GM23338 (cell line): ENCODE results near the gene TP53I3. TPM values are rescaled to one million over a fixed set of nuclear protein-coding genes. Genes with fewer than 3 reads are reported as not detected.

Experiments
- ATAC-seq: fragments of 200-7000 bp; cut with Tn5 transposase; 3 replicates; pipeline ENCODE4 v1.9.1; 2020
- DNase-seq: peaks from one replicate; pipeline ENCODE4 v3.0.0-alpha.2; 2015; ENCODE audit warnings: low spot score
- H2AFZ ChIP-seq: fragments of 200-600 bp; sonication (generic); 2 replicates; pipeline ENCODE4 v1.8.0; 2016; ENCODE audit warnings: antibody characterized with exemption, mild to moderate bottlenecking, moderate library complexity
- H3F3A ChIP-seq: fragments of 200-600 bp; sonication (generic); replicated peaks from 2 replicates; pipeline ENCODE4 v1.8.0; 2017; ENCODE audit warnings: antibody characterized with exemption, mixed run types, low read depth
- H3K27ac ChIP-seq: fragments of 200-600 bp; sonication (generic); 2 replicates; pipeline ENCODE4 v1.6.1; 2016; ENCODE audit warnings: low read depth
- H3K27me3 ChIP-seq: fragments of 200-600 bp; sonication (generic); 2 replicates; pipeline ENCODE4 v1.8.0; 2016; ENCODE audit warnings: mild to moderate bottlenecking, mixed run types, moderate library complexity; ENCODE audit not compliant: insufficient read depth
- H3K36me3 ChIP-seq: fragments of 200-600 bp; sonication (generic); 2 replicates; pipeline ENCODE4 v1.8.0; 2016; ENCODE audit warnings: mild to moderate bottlenecking; ENCODE audit not compliant: insufficient read depth
- H3K4me1 ChIP-seq: fragments of 200-600 bp; sonication (generic); 2 replicates; pipeline ENCODE4 v1.8.0; 2016; ENCODE audit warnings: mild to moderate bottlenecking, moderate library complexity; ENCODE audit not compliant: insufficient read depth
- H3K4me2 ChIP-seq: fragments of 200-600 bp; sonication (generic); 2 replicates; pipeline ENCODE4 v1.7.1; 2017; ENCODE audit warnings: mixed run types
- H3K4me3 ChIP-seq: fragments of 200-600 bp; sonication (generic); 2 replicates; pipeline ENCODE4 v1.6.1; 2016; ENCODE audit warnings: mixed run types
- H3K79me2 ChIP-seq: fragments of 200-600 bp; sonication (generic); replicated peaks from 2 replicates; pipeline ENCODE4 v1.8.0; 2017; ENCODE audit warnings: mild to moderate bottlenecking; ENCODE audit not compliant: insufficient read depth
- H3K9me2 ChIP-seq: fragments of 200-600 bp; sonication (generic); 2 replicates; pipeline ENCODE4 v1.8.0; 2017; ENCODE audit not compliant: insufficient read depth
- H4K20me1 ChIP-seq: fragments of 200-600 bp; sonication (generic); replicated peaks from 2 replicates; pipeline ENCODE4 v1.8.0; 2017; ENCODE audit warnings: mild to moderate bottlenecking; ENCODE audit not compliant: insufficient read depth
- H3K27ac Mint-ChIP-seq: 2 replicates; pipeline ENCODE4 v1.8.0; 2020; ENCODE audit warnings: inconsistent platforms, mild to moderate bottlenecking, moderate library complexity, mixed read lengths
- H3K27me3 Mint-ChIP-seq: 3 replicates; pipeline ENCODE4 v1.8.0; 2022; ENCODE audit warnings: low read depth, mild to moderate bottlenecking, moderate library complexity, mixed read lengths, inconsistent platforms; ENCODE audit not compliant: insufficient read depth, poor library complexity
- H3K36me3 Mint-ChIP-seq: 3 replicates; pipeline ENCODE4 v1.8.0; 2021; ENCODE audit warnings: low read depth, mild to moderate bottlenecking, inconsistent platforms, moderate library complexity, mixed read lengths
- H3K4me1 Mint-ChIP-seq: 3 replicates; pipeline ENCODE4 v1.8.0; 2020; ENCODE audit warnings: mild to moderate bottlenecking, inconsistent platforms, mixed read lengths
- H3K4me3 Mint-ChIP-seq: 3 replicates; pipeline ENCODE4 v1.8.0; 2021; ENCODE audit warnings: moderate library complexity, mild to moderate bottlenecking, inconsistent platforms, mixed read lengths
- H3K9me3 Mint-ChIP-seq: 3 replicates; pipeline ENCODE4 v1.8.0; 2020; ENCODE audit warnings: moderate library complexity, mild to moderate bottlenecking, inconsistent platforms, mixed read lengths
- CREB1 ChIP-seq: fragments of 250-450 bp; sonication (Bioruptor Pico); IDR thresholded peaks from 2 replicates; pipeline ENCODE4 v1.5.0; 2020; ENCODE audit warnings: low read depth, mild to moderate bottlenecking, moderate library complexity
- EZH2 ChIP-seq: fragments of 200-600 bp; sonication (generic); IDR thresholded peaks from one replicate; pipeline ENCODE4 v1.8.0; 2017; ENCODE audit warnings: antibody characterized with exemption, mild to moderate bottlenecking, low read depth; ENCODE audit not compliant: unreplicated experiment
- EZH2phosphoT487 ChIP-seq: fragments of 200-600 bp; sonication (generic); IDR thresholded peaks from one replicate; pipeline ENCODE4 v1.8.1; 2018; ENCODE audit warnings: antibody characterized with exemption; ENCODE audit not compliant: unreplicated experiment
- JUNB ChIP-seq: IDR thresholded peaks from one replicate; pipeline ENCODE4 v1.6.1; 2016; ENCODE audit warnings: antibody characterized with exemption; ENCODE audit not compliant: unreplicated experiment
- NANOG ChIP-seq: IDR thresholded peaks from 2 replicates; pipeline ENCODE4 v1.6.1; 2016; ENCODE audit warnings: antibody characterized with exemption, borderline replicate concordance
- POLR2AphosphoS5 ChIP-seq: IDR thresholded peaks from 2 replicates; pipeline ENCODE4 v1.6.1; 2016; ENCODE audit warnings: antibody characterized with exemption, low read depth
- STAT1 ChIP-seq: IDR thresholded peaks from one replicate; pipeline ENCODE4 v1.6.1; 2016; ENCODE audit warnings: antibody characterized with exemption; ENCODE audit not compliant: unreplicated experiment
- ZNF114 ChIP-seq: fragments of 250-450 bp; sonication (Bioruptor Pico); IDR thresholded peaks from 2 replicates; pipeline ENCODE4 v1.5.0; 2020; ENCODE audit warnings: mild to moderate bottlenecking, moderate library complexity
- ZNF331 ChIP-seq: fragments of 250-450 bp; sonication (Bioruptor Pico); IDR thresholded peaks from 2 replicates; pipeline ENCODE4 v1.5.0; 2020; ENCODE audit warnings: low read depth, mild to moderate bottlenecking, moderate library complexity
- polyA plus RNA-seq: library from polyadenylated mRNA; unstranded; fragments of >200 nt; fragmentation: Nextera tagmentation; extraction: Ambion mirVana; gene quantifications from 2 replicates; pipeline ENCODE4 v1.2.1, GENCODE V29; 2016
- total RNA-seq: library from RNA; depleted of rRNA; stranded (reverse); fragments of >200 nt; shearing (Covaris generic); gene quantifications from 2 replicates; pipeline ENCODE4 v1.2.3, GENCODE V29; 2014
- TF ChIP-seq, protein P1 (sequence below): IDR thresholded peaks from 2 replicates; pipeline ENCODE4 v1.6.1; 2016; ENCODE audit warnings: antibody characterized with exemption
- TF ChIP-seq, protein P2 (sequence below), 2 experiments: fragments of 200-600 bp in 1 of 2; sonication (generic) in 1 of 2; conservative IDR thresholded peaks; 2 replicates each; pipeline versions ENCODE4 v1.5.1 to v1.6.1; 2016 to 2017; ENCODE audit warnings: antibody characterized with exemption in 2 of 2, low read depth in 2 of 2, mild to moderate bottlenecking in 2 of 2, moderate library complexity in 1 of 2
- TF ChIP-seq, protein P3 (sequence below): fragments of 250-450 bp; sonication (Bioruptor Pico); IDR thresholded peaks from 2 replicates; pipeline ENCODE4 v1.5.0; 2020; ENCODE audit warnings: mild to moderate bottlenecking, moderate library complexity
- TF ChIP-seq, protein P4 (sequence below): IDR thresholded peaks from one replicate; pipeline ENCODE4 v1.6.1; 2018; ENCODE audit warnings: antibody characterized with exemption; ENCODE audit not compliant: unreplicated experiment

The TP53I3 gene
- total and polyA plus RNA-seq, 2 experiments from 2014 or later = 27.8 to 36.5 TPM

DNA sequence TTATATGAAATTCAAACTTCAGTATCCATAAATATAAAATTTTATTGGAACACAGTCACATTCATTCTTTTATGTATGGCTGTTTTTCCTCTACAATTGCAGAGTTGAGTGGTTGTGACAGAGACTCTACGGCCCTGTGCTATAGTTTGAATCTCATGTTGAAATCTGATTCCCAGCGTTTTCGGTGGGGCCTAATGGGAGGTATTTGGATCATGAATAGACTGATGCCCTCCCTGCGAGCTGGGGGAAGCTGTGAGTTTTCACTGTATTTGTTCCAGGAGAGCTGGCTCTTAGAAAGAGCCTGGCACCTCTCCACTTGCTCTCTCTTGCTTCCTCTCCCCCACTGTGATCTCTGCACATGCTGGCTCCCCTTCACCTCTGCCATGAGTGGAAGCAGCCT is 36.8 kb upstream of the TP53I3 start:
- Mint-ChIP-seq H3K36me3 (no peaks in the 10 kb centered on the region), H3K27me3 (peaks cover 2% of the 10 kb centered on the region), H3K27ac (no peak overlapping the region; the same call in 1 of the 2 replicates), H3K4me1 (peaks cover 23% of the 10 kb centered on the region), H3K9me3 (no peaks in the 10 kb centered on the region), H3K4me3 (peak overlapping the region; percentile 32; the same call in 2 of the 3 replicates)
- DNase-seq (peak; percentile 63), ATAC-seq (peak; percentile 27)
- Histone ChIP-seq H3K79me2 (no peaks in the 10 kb centered on the region), H3K4me1 (peaks cover 24% of the 10 kb centered on the region), H3K27me3 (peaks cover 11% of the 10 kb centered on the region), H3K27ac (peak overlapping the region; percentile 67), H3K36me3 (no peaks in the 10 kb centered on the region), H3K9me2 (no peaks in the 10 kb centered on the region), H3F3A (no peaks in the 10 kb centered on the region), H2AFZ (no peak overlapping the region), H3K4me2 (peak overlapping the region; percentile 11; the same call in 1 of the 2 replicates), H3K4me3 (no peak overlapping the region), H4K20me1 (no peaks in the 10 kb centered on the region)
- no peak for TF ChIP-seq ZNF114 (CRISPR knock-in tag)
- TF ChIP-seq, protein P1, sequence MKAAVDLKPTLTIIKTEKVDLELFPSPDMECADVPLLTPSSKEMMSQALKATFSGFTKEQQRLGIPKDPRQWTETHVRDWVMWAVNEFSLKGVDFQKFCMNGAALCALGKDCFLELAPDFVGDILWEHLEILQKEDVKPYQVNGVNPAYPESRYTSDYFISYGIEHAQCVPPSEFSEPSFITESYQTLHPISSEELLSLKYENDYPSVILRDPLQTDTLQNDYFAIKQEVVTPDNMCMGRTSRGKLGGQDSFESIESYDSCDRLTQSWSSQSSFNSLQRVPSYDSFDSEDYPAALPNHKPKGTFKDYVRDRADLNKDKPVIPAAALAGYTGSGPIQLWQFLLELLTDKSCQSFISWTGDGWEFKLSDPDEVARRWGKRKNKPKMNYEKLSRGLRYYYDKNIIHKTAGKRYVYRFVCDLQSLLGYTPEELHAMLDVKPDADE = no peak
- TF ChIP-seq STAT1 = no peak
- TF ChIP-seq, protein P2, sequence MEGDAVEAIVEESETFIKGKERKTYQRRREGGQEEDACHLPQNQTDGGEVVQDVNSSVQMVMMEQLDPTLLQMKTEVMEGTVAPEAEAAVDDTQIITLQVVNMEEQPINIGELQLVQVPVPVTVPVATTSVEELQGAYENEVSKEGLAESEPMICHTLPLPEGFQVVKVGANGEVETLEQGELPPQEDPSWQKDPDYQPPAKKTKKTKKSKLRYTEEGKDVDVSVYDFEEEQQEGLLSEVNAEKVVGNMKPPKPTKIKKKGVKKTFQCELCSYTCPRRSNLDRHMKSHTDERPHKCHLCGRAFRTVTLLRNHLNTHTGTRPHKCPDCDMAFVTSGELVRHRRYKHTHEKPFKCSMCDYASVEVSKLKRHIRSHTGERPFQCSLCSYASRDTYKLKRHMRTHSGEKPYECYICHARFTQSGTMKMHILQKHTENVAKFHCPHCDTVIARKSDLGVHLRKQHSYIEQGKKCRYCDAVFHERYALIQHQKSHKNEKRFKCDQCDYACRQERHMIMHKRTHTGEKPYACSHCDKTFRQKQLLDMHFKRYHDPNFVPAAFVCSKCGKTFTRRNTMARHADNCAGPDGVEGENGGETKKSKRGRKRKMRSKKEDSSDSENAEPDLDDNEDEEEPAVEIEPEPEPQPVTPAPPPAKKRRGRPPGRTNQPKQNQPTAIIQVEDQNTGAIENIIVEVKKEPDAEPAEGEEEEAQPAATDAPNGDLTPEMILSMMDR (conservative IDR thresholded peaks at IDR 0.05; ENCODE audit: low read depth in 2 of 2) = no peak
- TF ChIP-seq POLR2AphosphoS5 = no peak
- TF ChIP-seq NANOG = no peak
- TF ChIP-seq EZH2phosphoT487 = no peak
- TF ChIP-seq ZNF331 = no peak
- TF ChIP-seq CREB1 (CRISPR knock-in tag) = no peak
- TF ChIP-seq, protein P3, sequence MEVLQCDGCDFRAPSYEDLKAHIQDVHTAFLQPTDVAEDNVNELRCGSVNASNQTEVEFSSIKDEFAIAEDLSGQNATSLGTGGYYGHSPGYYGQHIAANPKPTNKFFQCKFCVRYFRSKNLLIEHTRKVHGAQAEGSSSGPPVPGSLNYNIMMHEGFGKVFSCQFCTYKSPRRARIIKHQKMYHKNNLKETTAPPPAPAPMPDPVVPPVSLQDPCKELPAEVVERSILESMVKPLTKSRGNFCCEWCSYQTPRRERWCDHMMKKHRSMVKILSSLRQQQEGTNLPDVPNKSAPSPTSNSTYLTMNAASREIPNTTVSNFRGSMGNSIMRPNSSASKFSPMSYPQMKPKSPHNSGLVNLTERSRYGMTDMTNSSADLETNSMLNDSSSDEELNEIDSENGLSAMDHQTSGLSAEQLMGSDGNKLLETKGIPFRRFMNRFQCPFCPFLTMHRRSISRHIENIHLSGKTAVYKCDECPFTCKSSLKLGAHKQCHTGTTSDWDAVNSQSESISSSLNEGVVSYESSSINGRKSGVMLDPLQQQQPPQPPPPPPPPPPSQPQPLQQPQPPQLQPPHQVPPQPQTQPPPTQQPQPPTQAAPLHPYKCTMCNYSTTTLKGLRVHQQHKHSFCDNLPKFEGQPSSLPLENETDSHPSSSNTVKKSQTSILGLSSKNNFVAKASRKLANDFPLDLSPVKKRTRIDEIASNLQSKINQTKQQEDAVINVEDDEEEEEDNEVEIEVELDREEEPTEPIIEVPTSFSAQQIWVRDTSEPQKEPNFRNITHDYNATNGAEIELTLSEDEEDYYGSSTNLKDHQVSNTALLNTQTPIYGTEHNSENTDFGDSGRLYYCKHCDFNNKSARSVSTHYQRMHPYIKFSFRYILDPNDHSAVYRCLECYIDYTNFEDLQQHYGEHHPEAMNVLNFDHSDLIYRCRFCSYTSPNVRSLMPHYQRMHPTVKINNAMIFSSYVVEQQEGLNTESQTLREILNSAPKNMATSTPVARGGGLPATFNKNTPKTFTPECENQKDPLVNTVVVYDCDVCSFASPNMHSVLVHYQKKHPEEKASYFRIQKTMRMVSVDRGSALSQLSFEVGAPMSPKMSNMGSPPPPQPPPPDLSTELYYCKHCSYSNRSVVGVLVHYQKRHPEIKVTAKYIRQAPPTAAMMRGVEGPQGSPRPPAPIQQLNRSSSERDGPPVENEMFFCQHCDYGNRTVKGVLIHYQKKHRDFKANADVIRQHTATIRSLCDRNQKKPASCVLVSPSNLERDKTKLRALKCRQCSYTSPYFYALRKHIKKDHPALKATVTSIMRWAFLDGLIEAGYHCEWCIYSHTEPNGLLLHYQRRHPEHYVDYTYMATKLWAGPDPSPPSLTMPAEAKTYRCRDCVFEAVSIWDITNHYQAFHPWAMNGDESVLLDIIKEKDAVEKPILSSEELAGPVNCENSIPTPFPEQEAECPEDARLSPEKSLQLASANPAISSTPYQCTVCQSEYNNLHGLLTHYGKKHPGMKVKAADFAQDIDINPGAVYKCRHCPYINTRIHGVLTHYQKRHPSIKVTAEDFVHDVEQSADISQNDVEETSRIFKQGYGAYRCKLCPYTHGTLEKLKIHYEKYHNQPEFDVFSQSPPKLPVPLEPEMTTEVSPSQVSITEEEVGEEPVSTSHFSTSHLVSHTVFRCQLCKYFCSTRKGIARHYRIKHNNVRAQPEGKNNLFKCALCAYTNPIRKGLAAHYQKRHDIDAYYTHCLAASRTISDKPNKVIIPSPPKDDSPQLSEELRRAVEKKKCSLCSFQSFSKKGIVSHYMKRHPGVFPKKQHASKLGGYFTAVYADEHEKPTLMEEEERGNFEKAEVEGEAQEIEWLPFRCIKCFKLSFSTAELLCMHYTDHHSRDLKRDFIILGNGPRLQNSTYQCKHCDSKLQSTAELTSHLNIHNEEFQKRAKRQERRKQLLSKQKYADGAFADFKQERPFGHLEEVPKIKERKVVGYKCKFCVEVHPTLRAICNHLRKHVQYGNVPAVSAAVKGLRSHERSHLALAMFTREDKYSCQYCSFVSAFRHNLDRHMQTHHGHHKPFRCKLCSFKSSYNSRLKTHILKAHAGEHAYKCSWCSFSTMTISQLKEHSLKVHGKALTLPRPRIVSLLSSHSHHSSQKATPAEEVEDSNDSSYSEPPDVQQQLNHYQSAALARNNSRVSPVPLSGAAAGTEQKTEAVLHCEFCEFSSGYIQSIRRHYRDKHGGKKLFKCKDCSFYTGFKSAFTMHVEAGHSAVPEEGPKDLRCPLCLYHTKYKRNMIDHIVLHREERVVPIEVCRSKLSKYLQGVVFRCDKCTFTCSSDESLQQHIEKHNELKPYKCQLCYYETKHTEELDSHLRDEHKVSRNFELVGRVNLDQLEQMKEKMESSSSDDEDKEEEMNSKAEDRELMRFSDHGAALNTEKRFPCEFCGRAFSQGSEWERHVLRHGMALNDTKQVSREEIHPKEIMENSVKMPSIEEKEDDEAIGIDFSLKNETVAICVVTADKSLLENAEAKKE (CRISPR knock-in tag) = no peak
- no peak for TF ChIP-seq EZH2
- TF ChIP-seq, protein P4, sequence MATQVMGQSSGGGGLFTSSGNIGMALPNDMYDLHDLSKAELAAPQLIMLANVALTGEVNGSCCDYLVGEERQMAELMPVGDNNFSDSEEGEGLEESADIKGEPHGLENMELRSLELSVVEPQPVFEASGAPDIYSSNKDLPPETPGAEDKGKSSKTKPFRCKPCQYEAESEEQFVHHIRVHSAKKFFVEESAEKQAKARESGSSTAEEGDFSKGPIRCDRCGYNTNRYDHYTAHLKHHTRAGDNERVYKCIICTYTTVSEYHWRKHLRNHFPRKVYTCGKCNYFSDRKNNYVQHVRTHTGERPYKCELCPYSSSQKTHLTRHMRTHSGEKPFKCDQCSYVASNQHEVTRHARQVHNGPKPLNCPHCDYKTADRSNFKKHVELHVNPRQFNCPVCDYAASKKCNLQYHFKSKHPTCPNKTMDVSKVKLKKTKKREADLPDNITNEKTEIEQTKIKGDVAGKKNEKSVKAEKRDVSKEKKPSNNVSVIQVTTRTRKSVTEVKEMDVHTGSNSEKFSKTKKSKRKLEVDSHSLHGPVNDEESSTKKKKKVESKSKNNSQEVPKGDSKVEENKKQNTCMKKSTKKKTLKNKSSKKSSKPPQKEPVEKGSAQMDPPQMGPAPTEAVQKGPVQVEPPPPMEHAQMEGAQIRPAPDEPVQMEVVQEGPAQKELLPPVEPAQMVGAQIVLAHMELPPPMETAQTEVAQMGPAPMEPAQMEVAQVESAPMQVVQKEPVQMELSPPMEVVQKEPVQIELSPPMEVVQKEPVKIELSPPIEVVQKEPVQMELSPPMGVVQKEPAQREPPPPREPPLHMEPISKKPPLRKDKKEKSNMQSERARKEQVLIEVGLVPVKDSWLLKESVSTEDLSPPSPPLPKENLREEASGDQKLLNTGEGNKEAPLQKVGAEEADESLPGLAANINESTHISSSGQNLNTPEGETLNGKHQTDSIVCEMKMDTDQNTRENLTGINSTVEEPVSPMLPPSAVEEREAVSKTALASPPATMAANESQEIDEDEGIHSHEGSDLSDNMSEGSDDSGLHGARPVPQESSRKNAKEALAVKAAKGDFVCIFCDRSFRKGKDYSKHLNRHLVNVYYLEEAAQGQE = no peak
- no peak for TF ChIP-seq JUNB
